ENCODE measurements around the gene SMYD2.
A peak's percentile ranks its signal among the peaks of the same experiment; 100 is the strongest.
"Not testable (repeated sequence)": the region's sequence is repeated elsewhere in the genome, so short reads cannot be mapped to it uniquely, and the experiment has no call there.

SMYD2 gene

GRCh38 chr1:214275700-214276099, 5.3 kb upstream of the SMYD2 start:
- H3K9ac ChIP-seq (ENCODE audit: low read depth, low read length); H3K9me3 ChIP-seq (ENCODE audit: control insufficient read depth, insufficient read depth, low read length); H3K4me1 ChIP-seq (ENCODE audit: control insufficient read depth, insufficient read depth, low read length); H3K4me3 ChIP-seq (ENCODE audit: low read depth, low read length); H3K36me3 ChIP-seq (ENCODE audit: control insufficient read depth, insufficient read depth, low read length): not testable (repeated sequence)
- H3K27me3 ChIP-seq (ENCODE audit: control insufficient read depth, insufficient read depth, low read length), result peaks cover 31% of the 10 kb centered on the region

GRCh38 chr1:214276786-214277185, 4.2 kb upstream of the SMYD2 start:
- Histone ChIP-seq H3K4me1 (ENCODE audit: control insufficient read depth, insufficient read depth, low read length) (peaks cover 10% of the 10 kb centered on the region), H3K9me3 (ENCODE audit: control insufficient read depth, insufficient read depth, low read length) (no peaks in the 10 kb centered on the region), H3K9ac (ENCODE audit: low read depth, low read length) (no peak overlapping the region), H3K4me3 (ENCODE audit: low read depth, low read length) (no peak overlapping the region), H3K27me3 (ENCODE audit: control insufficient read depth, insufficient read depth, low read length) (peaks cover 33% of the 10 kb centered on the region), H3K36me3 (ENCODE audit: control insufficient read depth, insufficient read depth, low read length) (no peaks in the 10 kb centered on the region)

- H3K9me3 ChIP-seq (ENCODE audit: control insufficient read depth, insufficient read depth, low read length), result no peaks in the 10 kb centered on the region
- H3K27me3 ChIP-seq (ENCODE audit: control insufficient read depth, insufficient read depth, low read length), result peaks cover 45% of the 10 kb centered on the region
- no peaks in the 10 kb centered on the region for H3K36me3 ChIP-seq (ENCODE audit: control insufficient read depth, insufficient read depth, low read length)
- no peak overlapping the region for H3K4me3 ChIP-seq (ENCODE audit: low read depth, low read length)
- H3K9ac ChIP-seq (ENCODE audit: low read depth, low read length), result no peak overlapping the region
- peaks cover 17% of the 10 kb centered on the region for H3K4me1 ChIP-seq (ENCODE audit: control insufficient read depth, insufficient read depth, low read length)
Observed at GRCh38 chr1:214277704-214278635, 3.0 kb upstream of the SMYD2 start.

GRCh38 chr1:214280386-214281020, 456 bp upstream of the SMYD2 start:
- Histone ChIP-seq H3K4me3 (ENCODE audit: low read depth, low read length) (peak overlapping the region; percentile 56), H3K4me1 (ENCODE audit: control insufficient read depth, insufficient read depth, low read length) (peaks cover 21% of the 10 kb centered on the region), H3K27me3 (ENCODE audit: control insufficient read depth, insufficient read depth, low read length) (peaks cover 51% of the 10 kb centered on the region), H3K36me3 (ENCODE audit: control insufficient read depth, insufficient read depth, low read length) (no peaks in the 10 kb centered on the region), H3K9ac (ENCODE audit: low read depth, low read length) (peak overlapping the region; percentile 29), H3K9me3 (ENCODE audit: control insufficient read depth, insufficient read depth, low read length) (no peaks in the 10 kb centered on the region)

- Histone ChIP-seq H3K4me1 (ENCODE audit: control insufficient read depth, insufficient read depth, low read length) (peaks cover 21% of the 10 kb centered on the region), H3K9ac (ENCODE audit: low read depth, low read length) (no peak overlapping the region), H3K4me3 (ENCODE audit: low read depth, low read length) (peak overlapping the region; percentile 63), H3K36me3 (ENCODE audit: control insufficient read depth, insufficient read depth, low read length) (no peaks in the 10 kb centered on the region), H3K9me3 (ENCODE audit: control insufficient read depth, insufficient read depth, low read length) (no peaks in the 10 kb centered on the region), H3K27me3 (ENCODE audit: control insufficient read depth, insufficient read depth, low read length) (peaks cover 51% of the 10 kb centered on the region)
Observed at GRCh38 chr1:214281720-214282629, 1.0 kb downstream of the SMYD2 start.

- Histone ChIP-seq H3K27me3 (ENCODE audit: control insufficient read depth, insufficient read depth, low read length) (peaks cover 46% of the 10 kb centered on the region), H3K4me3 (ENCODE audit: low read depth, low read length) (no peak overlapping the region), H3K4me1 (ENCODE audit: control insufficient read depth, insufficient read depth, low read length) (peaks cover 16% of the 10 kb centered on the region), H3K9me3 (ENCODE audit: control insufficient read depth, insufficient read depth, low read length) (no peaks in the 10 kb centered on the region), H3K9ac (ENCODE audit: low read depth, low read length) (no peak overlapping the region), H3K36me3 (ENCODE audit: control insufficient read depth, insufficient read depth, low read length) (no peaks in the 10 kb centered on the region)
Observed at GRCh38 chr1:214282630-214283242, 1.8 kb downstream of the SMYD2 start.

- Histone ChIP-seq H3K27me3 (ENCODE audit: control insufficient read depth, insufficient read depth, low read length) (peaks cover 34% of the 10 kb centered on the region), H3K4me1 (ENCODE audit: control insufficient read depth, insufficient read depth, low read length) (peaks cover 32% of the 10 kb centered on the region), H3K4me3 (ENCODE audit: low read depth, low read length) (no peak overlapping the region)
Observed at GRCh38 chr1:214285610-214286440, 4.9 kb downstream of the SMYD2 start.

GRCh38 chr1:214287884-214288283, 6.9 kb downstream of the SMYD2 start:
- H3K27me3 ChIP-seq (ENCODE audit: control insufficient read depth, insufficient read depth, low read length), result peaks cover 40% of the 10 kb centered on the region
- H3K36me3 ChIP-seq (ENCODE audit: control insufficient read depth, insufficient read depth, low read length), result no peaks in the 10 kb centered on the region
- H3K4me1 ChIP-seq (ENCODE audit: control insufficient read depth, insufficient read depth, low read length), result peaks cover 39% of the 10 kb centered on the region
- no peak overlapping the region for H3K4me3 ChIP-seq (ENCODE audit: low read depth, low read length)
- no peaks in the 10 kb centered on the region for H3K9me3 ChIP-seq (ENCODE audit: control insufficient read depth, insufficient read depth, low read length)
- H3K9ac ChIP-seq (ENCODE audit: low read depth, low read length), result no peak overlapping the region

More at GRCh38 chr1:214285610-214286440, 4.9 kb downstream of the SMYD2 start:
- no peaks in the 10 kb centered on the region for H3K9me3 ChIP-seq (ENCODE audit: control insufficient read depth, insufficient read depth, low read length)
- H3K9ac ChIP-seq (ENCODE audit: low read depth, low read length), result no peak overlapping the region
- no peaks in the 10 kb centered on the region for H3K36me3 ChIP-seq (ENCODE audit: control insufficient read depth, insufficient read depth, low read length)

- peak overlapping the region; percentile 24 for H3K4me3 ChIP-seq (ENCODE audit: low read depth, low read length)
- H3K9me3 ChIP-seq (ENCODE audit: control insufficient read depth, insufficient read depth, low read length), result no peaks in the 10 kb centered on the region
- peaks cover 39% of the 10 kb centered on the region for H3K4me1 ChIP-seq (ENCODE audit: control insufficient read depth, insufficient read depth, low read length)
- H3K27me3 ChIP-seq (ENCODE audit: control insufficient read depth, insufficient read depth, low read length), result peaks cover 43% of the 10 kb centered on the region
- H3K36me3 ChIP-seq (ENCODE audit: control insufficient read depth, insufficient read depth, low read length), result no peaks in the 10 kb centered on the region
- H3K9ac ChIP-seq (ENCODE audit: low read depth, low read length), result no peak overlapping the region
Observed at GRCh38 chr1:214289574-214290272, 8.8 kb downstream of the SMYD2 start.

GRCh38 chr1:214290424-214291037, 9.6 kb downstream of the SMYD2 start:
- Histone ChIP-seq H3K27me3 (ENCODE audit: control insufficient read depth, insufficient read depth, low read length) (peaks cover 51% of the 10 kb centered on the region), H3K4me3 (ENCODE audit: low read depth, low read length) (peak overlapping the region; percentile 24), H3K9me3 (ENCODE audit: control insufficient read depth, insufficient read depth, low read length) (no peaks in the 10 kb centered on the region), H3K9ac (ENCODE audit: low read depth, low read length) (no peak overlapping the region), H3K4me1 (ENCODE audit: control insufficient read depth, insufficient read depth, low read length) (peaks cover 37% of the 10 kb centered on the region), H3K36me3 (ENCODE audit: control insufficient read depth, insufficient read depth, low read length) (no peaks in the 10 kb centered on the region)
